ENCODE data around the gene ZNF566.

ZNF566 gene

DNA sequence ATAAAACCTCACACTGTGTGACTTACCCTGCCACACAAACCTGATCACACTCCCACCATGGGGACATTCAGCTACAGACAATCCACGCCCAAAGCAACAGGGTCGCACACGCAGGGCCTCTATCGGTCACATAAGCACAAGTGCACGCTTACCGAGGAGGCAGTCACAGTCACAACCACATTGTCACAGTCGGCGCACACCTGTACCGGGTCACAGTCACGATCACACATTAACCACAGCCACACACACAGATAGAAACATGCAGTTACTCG, 579 bp downstream of the ZNF566 start:
- Mint-ChIP-seq H3K27ac (peak overlapping the region; percentile 92), H3K9me3 (peaks cover 22% of the 10 kb centered on the region), H3K27me3 (ENCODE audit: low read depth) (no peaks in the 10 kb centered on the region), H3K36me3 (ENCODE audit: low read depth) (peaks cover 14% of the 10 kb centered on the region), H3K4me1 (ENCODE audit: low read depth) (peaks cover 15% of the 10 kb centered on the region), H3K4me3 (peak overlapping the region; percentile 97)

DNA sequence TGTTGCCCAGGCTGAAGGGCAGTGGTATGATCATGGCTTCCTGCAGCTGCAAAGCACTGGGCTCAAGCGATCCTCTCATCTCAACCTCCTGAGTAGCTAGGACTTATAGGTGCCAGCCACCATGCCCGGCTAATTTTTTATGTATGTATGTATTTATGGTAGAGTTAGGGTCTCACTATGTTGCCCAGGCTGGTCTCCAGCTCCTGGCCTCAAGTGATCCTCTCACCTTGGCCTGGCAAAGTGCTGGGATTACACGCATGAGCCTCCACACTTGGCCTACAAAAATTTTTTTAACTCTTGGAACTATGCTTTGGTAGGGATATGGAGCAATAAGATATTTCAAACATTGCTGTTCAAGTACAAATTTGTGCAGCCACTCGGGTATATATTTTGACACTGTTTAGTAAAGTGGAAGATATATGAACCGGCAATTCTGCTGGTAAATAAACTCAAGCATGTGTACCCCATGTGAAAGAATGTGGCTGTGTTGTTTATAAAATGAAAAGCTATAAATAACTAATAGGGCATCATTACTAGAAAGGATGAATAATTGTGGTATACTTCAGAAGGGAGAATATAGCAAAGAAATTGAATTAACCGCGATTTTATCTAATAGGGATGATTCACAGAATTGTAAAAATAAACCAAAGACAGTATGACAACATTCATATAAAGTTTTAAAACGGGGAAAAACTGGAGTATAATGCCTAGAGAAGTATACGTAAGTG, 1.1 kb downstream of the ZNF566 start:
- peaks cover 27% of the 10 kb centered on the region for H3K9me3 Mint-ChIP-seq
- peaks cover 15% of the 10 kb centered on the region for H3K4me1 Mint-ChIP-seq (ENCODE audit: low read depth)
- peak overlapping the region; percentile 97 for H3K4me3 Mint-ChIP-seq
- H3K27me3 Mint-ChIP-seq (ENCODE audit: low read depth): no peaks in the 10 kb centered on the region
- peaks cover 15% of the 10 kb centered on the region for H3K36me3 Mint-ChIP-seq (ENCODE audit: low read depth)
- peak overlapping the region; percentile 92 for H3K27ac Mint-ChIP-seq

GRCh38 chr19:36483653-36484052, 5.7 kb downstream of the ZNF566 start:
- no peak overlapping the region for H3K27ac Mint-ChIP-seq
- no peak overlapping the region for H3K4me3 Mint-ChIP-seq
- H3K27me3 Mint-ChIP-seq (ENCODE audit: low read depth): no peaks in the 10 kb centered on the region
- H3K4me1 Mint-ChIP-seq (ENCODE audit: low read depth): peaks cover 6% of the 10 kb centered on the region
- peaks cover 26% of the 10 kb centered on the region for H3K36me3 Mint-ChIP-seq (ENCODE audit: low read depth)
- peaks cover 45% of the 10 kb centered on the region for H3K9me3 Mint-ChIP-seq

DNA sequence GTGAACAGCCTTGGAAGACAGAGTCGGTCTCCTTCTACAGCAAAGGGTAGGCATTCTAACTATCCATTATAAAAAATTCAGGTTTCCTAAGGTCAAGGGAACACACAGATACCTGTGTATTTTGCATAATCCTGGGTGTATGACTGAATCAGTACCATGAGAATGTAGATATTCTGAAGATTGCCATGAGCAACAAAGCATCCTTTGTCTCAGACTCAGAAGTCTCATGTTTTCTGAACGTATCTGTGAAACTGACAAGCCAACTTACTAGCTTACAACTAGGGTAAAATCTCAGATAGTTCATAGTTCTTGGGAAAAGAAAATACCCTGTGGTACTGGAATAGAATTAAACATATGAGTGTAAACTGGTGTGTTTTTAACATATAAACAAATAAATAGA, 6.5 kb downstream of the ZNF566 start:
- no peaks in the 10 kb centered on the region for H3K27me3 Mint-ChIP-seq (ENCODE audit: low read depth)
- H3K27ac Mint-ChIP-seq: no peak overlapping the region
- no peaks in the 10 kb centered on the region for H3K4me1 Mint-ChIP-seq (ENCODE audit: low read depth)
- H3K9me3 Mint-ChIP-seq: peaks cover 45% of the 10 kb centered on the region
- H3K4me3 Mint-ChIP-seq: no peak overlapping the region
- H3K36me3 Mint-ChIP-seq (ENCODE audit: low read depth): peaks cover 28% of the 10 kb centered on the region

- Mint-ChIP-seq H3K4me3 (no peak overlapping the region), H3K27ac (no peak overlapping the region), H3K27me3 (ENCODE audit: low read depth) (no peaks in the 10 kb centered on the region), H3K36me3 (ENCODE audit: low read depth) (peaks cover 24% of the 10 kb centered on the region), H3K4me1 (ENCODE audit: low read depth) (no peaks in the 10 kb centered on the region), H3K9me3 (peaks cover 46% of the 10 kb centered on the region)
Observed at GRCh38 chr19:36460046-36460445, 29.3 kb downstream of the ZNF566 start.

- Mint-ChIP-seq H3K9me3 (peaks cover 49% of the 10 kb centered on the region), H3K4me3 (no peak overlapping the region), H3K27me3 (ENCODE audit: low read depth) (no peaks in the 10 kb centered on the region), H3K27ac (no peak overlapping the region), H3K4me1 (ENCODE audit: low read depth) (no peaks in the 10 kb centered on the region), H3K36me3 (ENCODE audit: low read depth) (peaks cover 28% of the 10 kb centered on the region)
Observed at GRCh38 chr19:36456831-36457230, 32.5 kb downstream of the ZNF566 start.

DNA sequence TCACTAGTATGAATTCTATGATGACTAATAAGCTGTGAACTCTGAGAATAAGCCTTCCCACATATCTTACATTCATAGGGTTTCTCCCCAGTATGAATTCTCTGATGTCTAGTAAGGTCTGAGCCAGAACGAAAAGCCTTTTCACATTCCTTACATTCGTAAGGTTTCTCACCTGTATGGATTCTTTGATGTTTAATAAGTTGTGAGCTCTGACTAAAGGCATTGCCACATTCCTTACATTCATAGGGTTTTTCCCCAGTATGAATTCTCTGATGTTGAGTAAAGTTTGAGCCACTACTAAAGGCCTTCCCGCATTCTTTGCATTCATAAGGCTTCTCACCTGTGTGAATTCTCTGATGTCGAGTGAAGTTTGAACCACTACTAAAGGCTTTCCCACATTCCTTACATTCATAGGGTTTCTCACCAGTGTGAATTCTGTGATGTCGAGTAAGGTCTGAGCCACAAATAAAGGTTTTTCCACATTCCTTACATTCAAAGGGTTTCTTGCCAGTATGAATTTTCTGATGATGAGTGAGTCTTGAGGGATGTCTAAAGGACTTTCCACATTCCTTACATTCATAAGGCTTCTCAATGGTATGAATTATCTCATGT, 40.2 kb downstream of the ZNF566 start:
- H3K27ac Mint-ChIP-seq: no peak overlapping the region
- H3K36me3 Mint-ChIP-seq (ENCODE audit: low read depth): peaks cover 30% of the 10 kb centered on the region
- H3K27me3 Mint-ChIP-seq (ENCODE audit: low read depth): no peaks in the 10 kb centered on the region
- no peaks in the 10 kb centered on the region for H3K4me1 Mint-ChIP-seq (ENCODE audit: low read depth)
- H3K9me3 Mint-ChIP-seq: peaks cover 74% of the 10 kb centered on the region
- H3K4me3 Mint-ChIP-seq: no peak overlapping the region

- Mint-ChIP-seq H3K27ac (no peak overlapping the region), H3K36me3 (ENCODE audit: low read depth) (no peaks in the 10 kb centered on the region), H3K9me3 (peaks cover 63% of the 10 kb centered on the region), H3K4me1 (ENCODE audit: low read depth) (no peaks in the 10 kb centered on the region), H3K4me3 (no peak overlapping the region), H3K27me3 (ENCODE audit: low read depth) (no peaks in the 10 kb centered on the region)
Observed at GRCh38 chr19:36441339-36441738, 48.0 kb downstream of the ZNF566 start.

- H3K9me3 Mint-ChIP-seq: peaks cover 45% of the 10 kb centered on the region
- H3K27ac Mint-ChIP-seq: no peak overlapping the region
- H3K4me1 Mint-ChIP-seq (ENCODE audit: low read depth): no peaks in the 10 kb centered on the region
Observed at GRCh38 chr19:36436531-36436930, 52.8 kb downstream of the ZNF566 start.

GRCh38 chr19:36423925-36424324, 65.4 kb downstream of the ZNF566 start:
- Mint-ChIP-seq H3K4me1 (ENCODE audit: low read depth) (peaks cover 3% of the 10 kb centered on the region), H3K36me3 (ENCODE audit: low read depth) (peaks cover 4% of the 10 kb centered on the region), H3K27ac (no peak overlapping the region), H3K27me3 (ENCODE audit: low read depth) (peaks cover 9% of the 10 kb centered on the region), H3K9me3 (peaks cover 51% of the 10 kb centered on the region), H3K4me3 (no peak overlapping the region)

More at GRCh38 chr19:36436531-36436930, 52.8 kb downstream of the ZNF566 start:
- Mint-ChIP-seq H3K36me3 (ENCODE audit: low read depth) (no peaks in the 10 kb centered on the region), H3K27me3 (ENCODE audit: low read depth) (no peaks in the 10 kb centered on the region), H3K4me3 (no peak overlapping the region)

GRCh38 chr19:36421749-36422481, 67.4 kb downstream of the ZNF566 start:
- Mint-ChIP-seq H3K4me3 (peak overlapping the region; percentile 19), H3K36me3 (ENCODE audit: low read depth) (peaks cover 13% of the 10 kb centered on the region), H3K27me3 (ENCODE audit: low read depth) (peaks cover 9% of the 10 kb centered on the region), H3K9me3 (peaks cover 55% of the 10 kb centered on the region), H3K4me1 (ENCODE audit: low read depth) (peaks cover 16% of the 10 kb centered on the region), H3K27ac (no peak overlapping the region)

DNA sequence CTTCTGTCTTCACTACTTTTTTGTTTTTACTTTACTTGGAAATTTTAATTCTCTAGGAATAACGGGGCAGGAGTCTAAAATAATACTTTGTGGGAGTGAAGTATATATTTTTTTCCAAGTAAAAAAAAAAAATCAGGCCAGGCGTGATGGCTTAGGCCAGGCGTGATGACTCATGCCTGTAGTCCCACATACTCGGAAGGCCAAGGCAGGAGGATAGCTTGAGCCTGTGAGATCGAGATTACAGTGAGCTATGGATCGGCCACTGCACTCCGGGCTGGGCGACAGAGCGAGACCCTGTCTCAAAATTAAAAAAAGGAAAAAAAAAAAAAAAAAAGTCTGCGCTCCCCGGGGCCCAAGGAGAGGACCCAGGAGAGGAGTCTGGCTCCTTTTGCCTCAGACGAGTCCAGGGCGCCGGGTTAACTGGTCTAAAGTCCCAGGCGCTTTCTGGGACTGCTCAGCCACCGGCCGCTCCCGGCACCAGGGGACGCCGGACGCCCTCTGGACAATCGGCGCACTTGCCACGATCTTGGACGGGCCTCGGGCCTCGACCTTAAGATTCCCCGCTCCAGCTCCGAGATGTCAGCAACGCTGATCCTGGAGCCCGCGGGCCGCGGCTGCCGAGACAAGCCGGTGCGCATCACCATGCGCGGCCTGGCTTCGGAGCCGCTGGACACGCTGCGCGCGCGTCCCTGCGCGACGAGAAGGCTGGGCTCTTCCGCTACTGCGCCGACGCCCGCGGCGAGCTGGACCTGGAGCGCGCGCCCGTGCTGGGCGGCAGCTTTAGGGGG, 68.2 kb downstream of the ZNF566 start:
- peaks cover 16% of the 10 kb centered on the region for H3K4me1 Mint-ChIP-seq (ENCODE audit: low read depth)
- peaks cover 15% of the 10 kb centered on the region for H3K36me3 Mint-ChIP-seq (ENCODE audit: low read depth)
- no peak overlapping the region for H3K27ac Mint-ChIP-seq
- H3K9me3 Mint-ChIP-seq: peaks cover 55% of the 10 kb centered on the region
- peak overlapping the region; percentile 12 for H3K4me3 Mint-ChIP-seq
- H3K27me3 Mint-ChIP-seq (ENCODE audit: low read depth): peaks cover 9% of the 10 kb centered on the region

- peaks cover 9% of the 10 kb centered on the region for H3K27me3 Mint-ChIP-seq (ENCODE audit: low read depth)
- H3K9me3 Mint-ChIP-seq: peaks cover 52% of the 10 kb centered on the region
- peak within 1 kb of the TSS; percentile 93 for H3K27ac Mint-ChIP-seq
- peaks cover 26% of the 10 kb centered on the region for H3K36me3 Mint-ChIP-seq (ENCODE audit: low read depth)
- H3K4me1 Mint-ChIP-seq (ENCODE audit: low read depth): peaks cover 16% of the 10 kb centered on the region
- H3K4me3 Mint-ChIP-seq: peak within 1 kb of the TSS; percentile 96
Observed at GRCh38 chr19:36418287-36419001, 70.9 kb downstream of the ZNF566 start, which contains the start of gene ZFP82. Gene ZFP82, minus strand, starts transcription at chr19:36418644. Its CDS starts 8,855 bp downstream, at chr19:36409789.
